Measurements from ENCODE around the gene OR56A5.

Gene OR56A5

DNA sequence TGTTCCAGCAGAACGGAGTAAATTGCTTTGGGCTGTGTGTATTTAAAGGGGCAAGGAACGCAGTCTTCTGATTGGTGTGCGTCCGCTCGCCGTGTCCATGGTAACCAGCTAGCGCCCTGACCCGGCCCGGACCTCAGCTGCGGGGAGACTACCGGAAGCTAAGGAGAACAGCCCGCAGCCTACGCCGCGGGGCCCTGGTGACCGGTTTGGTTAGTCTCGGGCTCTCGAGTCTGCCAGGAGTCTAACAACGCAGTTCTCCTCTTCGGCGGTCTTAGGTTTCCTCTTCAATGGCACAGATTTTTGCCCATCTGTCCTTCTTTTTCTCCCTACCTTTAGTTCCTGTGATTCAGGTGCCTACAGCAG, 29.7 kb downstream of the OR56A5 start:
- no peaks in the 10 kb centered on the region for H3K36me3 ChIP-seq (ENCODE audit: control insufficient read depth, insufficient read depth, low read length)
- no peaks in the 10 kb centered on the region for H3K79me2 ChIP-seq
- no peak overlapping the region for H2AFZ ChIP-seq
- H3K9me3 ChIP-seq (ENCODE audit: control insufficient read depth, low read length), result no peaks in the 10 kb centered on the region
- no peaks in the 10 kb centered on the region for H3K27me3 ChIP-seq (ENCODE audit: control insufficient read depth, insufficient read depth, low read length)
- no peak overlapping the region for H3K27ac ChIP-seq
- TF ChIP-seq, protein P1, sequence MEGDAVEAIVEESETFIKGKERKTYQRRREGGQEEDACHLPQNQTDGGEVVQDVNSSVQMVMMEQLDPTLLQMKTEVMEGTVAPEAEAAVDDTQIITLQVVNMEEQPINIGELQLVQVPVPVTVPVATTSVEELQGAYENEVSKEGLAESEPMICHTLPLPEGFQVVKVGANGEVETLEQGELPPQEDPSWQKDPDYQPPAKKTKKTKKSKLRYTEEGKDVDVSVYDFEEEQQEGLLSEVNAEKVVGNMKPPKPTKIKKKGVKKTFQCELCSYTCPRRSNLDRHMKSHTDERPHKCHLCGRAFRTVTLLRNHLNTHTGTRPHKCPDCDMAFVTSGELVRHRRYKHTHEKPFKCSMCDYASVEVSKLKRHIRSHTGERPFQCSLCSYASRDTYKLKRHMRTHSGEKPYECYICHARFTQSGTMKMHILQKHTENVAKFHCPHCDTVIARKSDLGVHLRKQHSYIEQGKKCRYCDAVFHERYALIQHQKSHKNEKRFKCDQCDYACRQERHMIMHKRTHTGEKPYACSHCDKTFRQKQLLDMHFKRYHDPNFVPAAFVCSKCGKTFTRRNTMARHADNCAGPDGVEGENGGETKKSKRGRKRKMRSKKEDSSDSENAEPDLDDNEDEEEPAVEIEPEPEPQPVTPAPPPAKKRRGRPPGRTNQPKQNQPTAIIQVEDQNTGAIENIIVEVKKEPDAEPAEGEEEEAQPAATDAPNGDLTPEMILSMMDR (IDR thresholded peaks at IDR 0.05), result no peak
- H3K4me2 ChIP-seq (ENCODE audit: low read length), result no peak overlapping the region
- H3K4me3 ChIP-seq (ENCODE audit: low read depth, low read length), result no peak overlapping the region
- no peaks in the 10 kb centered on the region for H3K4me1 ChIP-seq
- H3K9ac ChIP-seq, result no peak overlapping the region

DNA sequence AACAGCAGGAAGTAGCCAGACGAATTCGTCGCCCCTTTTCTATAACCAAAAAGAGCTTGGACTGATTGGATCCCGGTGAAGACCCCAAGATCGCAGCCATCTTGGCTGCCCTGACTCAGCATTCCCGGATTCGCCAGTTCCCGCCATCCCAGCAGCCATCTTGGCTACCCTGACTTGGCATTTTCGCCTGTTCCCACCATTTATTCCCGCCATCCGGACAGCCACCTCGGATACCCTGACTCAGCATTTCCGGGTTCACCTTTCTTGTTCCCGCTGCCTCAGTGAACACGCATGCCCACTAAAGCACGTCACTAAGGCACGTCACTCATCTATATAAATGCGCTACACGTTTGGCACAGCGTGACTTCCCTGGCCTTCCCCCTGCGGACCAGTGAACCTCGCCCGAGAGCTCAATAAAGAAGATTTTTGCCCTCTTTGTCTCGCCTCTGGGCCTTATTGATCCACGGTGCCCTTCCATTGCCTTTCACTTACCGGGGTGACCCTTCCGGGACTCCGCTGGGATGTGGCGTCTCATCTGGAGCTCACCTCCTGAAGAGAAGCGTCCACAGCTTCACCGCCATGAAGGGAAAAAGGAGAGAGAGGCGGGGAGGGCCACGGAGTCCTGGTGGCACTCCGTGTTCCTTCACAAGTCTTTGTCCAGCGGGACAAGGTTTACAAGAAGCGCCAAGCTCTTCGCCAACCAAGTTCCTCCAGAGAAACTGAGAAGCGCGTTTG, 30.3 kb downstream of the OR56A5 start:
- no peaks in the 10 kb centered on the region for H3K79me2 ChIP-seq
- TF ChIP-seq, protein P1 (IDR thresholded peaks at IDR 0.05), result no peak
- no peaks in the 10 kb centered on the region for H3K9me3 ChIP-seq (ENCODE audit: control insufficient read depth, low read length)
- H3K4me2 ChIP-seq (ENCODE audit: low read length), result no peak overlapping the region
- no peaks in the 10 kb centered on the region for H3K36me3 ChIP-seq (ENCODE audit: control insufficient read depth, insufficient read depth, low read length)
- no peaks in the 10 kb centered on the region for H3K27me3 ChIP-seq (ENCODE audit: control insufficient read depth, insufficient read depth, low read length)
- H3K4me1 ChIP-seq, result no peaks in the 10 kb centered on the region
- H3K4me3 ChIP-seq (ENCODE audit: low read depth, low read length), result no peak overlapping the region
- no peak overlapping the region for H3K27ac ChIP-seq
- H3K9ac ChIP-seq, result no peak overlapping the region
- H2AFZ ChIP-seq, result no peak overlapping the region

DNA sequence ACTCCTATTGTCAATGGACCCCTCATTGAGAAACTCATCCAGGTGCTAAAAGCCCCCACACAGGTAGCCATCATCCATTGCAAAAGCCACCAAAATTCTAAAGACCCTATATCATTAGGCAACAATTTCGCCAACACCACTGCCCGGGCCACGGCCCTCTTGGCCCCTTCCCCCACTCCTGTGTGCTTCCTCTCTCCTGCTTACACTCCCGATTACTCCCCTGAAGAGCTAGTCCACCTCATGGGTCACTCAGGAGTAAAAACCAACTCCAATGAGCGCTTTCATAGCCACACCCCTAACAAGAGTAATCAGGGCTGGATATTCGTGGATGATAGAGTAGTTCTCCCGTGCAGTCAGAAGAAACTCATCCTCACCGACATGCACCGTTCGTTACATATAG, 35.2 kb downstream of the OR56A5 start:
- TF ChIP-seq, protein P1 (IDR thresholded peaks at IDR 0.05), result no peak
- Histone ChIP-seq H3K36me3 (ENCODE audit: control insufficient read depth, insufficient read depth, low read length) (no peaks in the 10 kb centered on the region), H3K27ac (no peak overlapping the region), H3K4me1 (no peaks in the 10 kb centered on the region), H3K9ac (no peak overlapping the region), H3K79me2 (no peaks in the 10 kb centered on the region), H2AFZ (no peak overlapping the region), H3K4me3 (ENCODE audit: low read depth, low read length) (no peak overlapping the region), H3K4me2 (ENCODE audit: low read length) (no peak overlapping the region), H3K9me3 (ENCODE audit: control insufficient read depth, low read length) (no peaks in the 10 kb centered on the region), H3K27me3 (ENCODE audit: control insufficient read depth, insufficient read depth, low read length) (no peaks in the 10 kb centered on the region)

DNA sequence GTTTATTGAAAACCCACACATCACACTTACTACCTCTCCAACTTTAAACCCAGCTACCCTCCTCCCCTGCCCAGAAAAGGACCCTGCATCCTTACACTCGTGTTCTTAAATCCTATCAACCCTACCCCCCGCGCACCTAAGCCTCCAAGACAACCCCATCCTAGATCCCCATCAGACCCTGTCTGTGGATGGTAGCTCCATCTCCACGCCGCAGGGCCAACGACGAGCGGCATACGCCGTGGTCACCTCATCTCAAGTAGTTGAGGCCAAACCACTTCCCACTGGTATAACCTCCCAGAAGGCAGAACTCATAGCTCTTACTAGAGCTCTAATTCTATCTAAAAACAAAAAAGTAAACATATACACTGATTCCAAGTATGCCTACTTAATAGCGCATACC, 35.6 kb downstream of the OR56A5 start:
- Histone ChIP-seq H2AFZ (no peak overlapping the region), H3K27me3 (ENCODE audit: control insufficient read depth, insufficient read depth, low read length) (no peaks in the 10 kb centered on the region), H3K36me3 (ENCODE audit: control insufficient read depth, insufficient read depth, low read length) (no peaks in the 10 kb centered on the region), H3K4me2 (ENCODE audit: low read length) (no peak overlapping the region), H3K27ac (no peak overlapping the region), H3K4me3 (ENCODE audit: low read depth, low read length) (no peak overlapping the region), H3K4me1 (no peaks in the 10 kb centered on the region), H3K9ac (no peak overlapping the region), H3K9me3 (ENCODE audit: control insufficient read depth, low read length) (no peaks in the 10 kb centered on the region), H3K79me2 (no peaks in the 10 kb centered on the region)
- TF ChIP-seq, protein P1 (IDR thresholded peaks at IDR 0.05), result no peak

DNA sequence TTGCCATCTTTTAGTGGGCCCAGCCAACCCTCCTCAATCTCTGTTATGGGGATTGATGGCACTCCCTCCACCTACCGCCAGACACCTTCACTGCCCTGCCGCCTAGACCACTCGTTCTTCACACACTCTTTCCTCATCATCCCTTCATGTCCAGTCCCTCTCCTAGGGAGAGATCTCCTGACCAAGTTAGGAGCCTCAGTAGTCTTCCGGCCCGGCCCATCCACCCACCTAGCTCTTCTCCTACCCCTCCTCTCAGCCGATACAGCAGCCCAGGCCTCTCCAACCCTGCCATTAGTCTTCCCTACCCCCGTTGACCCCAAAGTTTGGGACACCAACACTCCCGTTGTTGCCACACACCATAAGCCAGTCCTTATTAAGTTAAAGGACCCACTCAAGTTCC, 37.2 kb downstream of the OR56A5 start:
- Histone ChIP-seq H2AFZ (no peak overlapping the region), H3K4me1 (no peaks in the 10 kb centered on the region), H3K9ac (no peak overlapping the region), H3K9me3 (ENCODE audit: control insufficient read depth, low read length) (no peaks in the 10 kb centered on the region), H3K27me3 (ENCODE audit: control insufficient read depth, insufficient read depth, low read length) (no peaks in the 10 kb centered on the region), H3K4me3 (ENCODE audit: low read depth, low read length) (no peak overlapping the region), H3K27ac (no peak overlapping the region), H3K36me3 (ENCODE audit: control insufficient read depth, insufficient read depth, low read length) (no peaks in the 10 kb centered on the region), H3K4me2 (ENCODE audit: low read length) (no peak overlapping the region), H3K79me2 (no peaks in the 10 kb centered on the region)
- TF ChIP-seq, protein P1 (IDR thresholded peaks at IDR 0.05), result no peak
